Limb (tissue), 2 donors: ENCODE results near the gene RHOD.

Source experiments
- DNase-seq, 2 donors: peaks; one replicate each; pipeline ENCODE4 v3.0.0-alpha.2; 2016; ENCODE audit errors: extremely low spot score in 2 of 2

The RHOD gene

GRCh38 chr11:67114275-67114896, 57.7 kb downstream of the RHOD start:
- no peak for DNase-seq

DNA sequence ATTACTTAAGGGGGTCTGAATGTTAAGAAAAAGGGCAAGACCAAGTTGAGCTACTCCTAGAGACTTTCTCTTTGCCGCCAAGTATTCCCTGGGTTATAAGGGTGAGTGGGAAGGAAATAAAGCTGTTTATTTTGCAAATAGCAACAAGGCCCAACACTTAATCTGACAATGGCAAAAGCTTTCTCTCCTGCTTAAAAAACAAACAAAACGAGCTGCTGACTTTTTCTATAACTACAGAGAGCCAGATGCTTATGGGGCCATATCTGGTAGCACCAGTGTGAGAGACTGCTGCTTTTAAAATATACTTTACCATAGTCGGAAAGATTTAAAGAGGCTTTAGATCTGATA, 60.1 kb downstream of the RHOD start:
- no peak for DNase-seq

DNA sequence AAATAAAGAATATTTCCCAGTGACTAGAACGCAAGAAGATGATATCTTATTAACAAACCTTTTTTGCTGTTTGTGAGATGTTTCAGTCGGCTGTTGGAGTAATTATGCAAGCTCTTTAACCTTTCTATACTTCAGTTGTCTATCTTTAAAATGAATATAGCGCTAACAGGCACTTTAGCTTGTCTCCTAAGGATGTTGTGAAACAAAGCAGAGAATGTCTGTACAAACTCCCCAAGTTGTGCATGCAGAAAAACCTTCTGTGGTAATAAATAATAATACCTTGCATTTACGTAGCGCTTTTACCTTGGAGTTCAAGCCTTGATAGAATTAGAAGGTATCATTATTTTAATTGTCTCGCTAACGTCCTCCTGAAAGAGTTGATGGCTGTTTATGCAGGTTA, 60.5 kb downstream of the RHOD start:
- DNase-seq = no peak

- peak in 1 of 2 donors; percentile 64 for DNase-seq
These were observed 61.1 kb downstream of the RHOD start for GRCh38 chr11:67117672-67118180.

DNA sequence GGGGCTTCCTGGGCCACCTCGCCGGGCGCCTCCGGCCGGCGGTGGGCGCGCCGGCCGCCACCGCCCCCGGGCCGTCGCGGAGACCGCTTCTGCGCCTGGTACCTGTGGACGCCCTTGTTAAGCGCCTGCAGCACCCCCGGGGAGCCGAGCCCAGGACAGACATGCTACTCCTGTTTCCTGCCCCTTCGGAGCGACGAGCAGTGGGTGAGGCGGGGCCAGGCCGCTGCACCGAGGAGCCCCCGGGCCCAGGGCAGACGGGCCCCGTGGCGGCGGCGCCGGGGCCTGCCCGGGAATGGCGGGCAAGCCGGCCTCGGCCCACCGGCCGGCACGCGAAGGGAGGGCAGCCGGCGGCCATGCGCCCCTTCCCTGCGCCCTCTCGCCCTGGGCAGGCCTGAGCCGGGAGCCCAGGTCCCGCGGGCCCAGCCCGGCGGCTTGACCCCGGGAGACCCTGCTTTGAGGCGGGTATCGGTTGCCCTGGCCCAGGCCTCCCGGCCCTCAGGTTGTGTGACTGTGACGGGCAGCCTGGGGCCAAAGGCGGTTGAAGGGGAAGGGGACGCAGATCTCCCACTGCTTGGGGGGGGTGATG, 61.6 kb downstream of the RHOD start:
- peak in 1 of 2 donors; percentile 76 for DNase-seq

DNA sequence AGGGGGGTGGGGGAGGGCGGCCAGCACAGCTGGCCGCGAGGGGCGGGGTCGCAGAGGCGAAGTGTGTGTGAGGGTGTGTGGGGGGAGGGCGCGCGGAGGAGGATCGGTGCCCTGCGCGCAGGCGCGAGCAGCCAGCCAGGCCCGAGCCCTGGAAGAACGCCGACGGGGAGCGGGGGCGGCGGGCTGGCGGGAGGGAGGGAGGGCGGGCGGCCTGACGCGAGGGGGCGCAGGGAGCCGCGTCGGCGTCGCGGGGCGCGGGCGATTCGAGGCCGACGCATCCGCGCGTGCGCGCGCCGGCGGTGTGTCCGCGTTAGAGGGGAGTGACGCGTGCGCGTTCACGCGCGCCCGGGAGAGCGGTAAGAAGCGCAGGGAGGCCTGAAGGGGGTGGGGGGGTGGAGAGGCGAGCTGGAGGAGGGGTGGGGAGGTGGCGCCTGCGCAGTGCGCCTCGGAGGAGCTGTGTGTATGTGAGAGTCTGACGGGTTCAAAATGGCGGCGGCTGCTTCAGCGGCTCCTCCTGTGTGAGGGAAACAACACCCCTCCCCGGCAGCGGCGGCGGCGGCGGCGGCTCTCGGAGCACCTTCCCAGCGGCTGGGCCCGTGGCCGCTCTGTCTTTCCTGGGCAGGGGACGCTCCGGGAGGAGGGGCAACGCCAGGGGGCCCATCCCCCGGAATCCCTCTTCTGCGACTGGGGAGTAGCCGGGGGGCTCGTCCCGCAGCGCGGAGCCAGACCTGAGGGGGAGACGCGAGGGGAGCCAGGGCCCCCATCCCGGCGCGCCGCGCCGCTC, 62.3 kb downstream of the RHOD start, which contains the start of gene KDM2A:
Gene KDM2A (plus strand): TSS at position 463 of the 784 bp plus-strand sequence. CDS start 2,054 bp downstream, outside the sequence.
- DNase-seq = peak; percentile 99 to 100

DNA sequence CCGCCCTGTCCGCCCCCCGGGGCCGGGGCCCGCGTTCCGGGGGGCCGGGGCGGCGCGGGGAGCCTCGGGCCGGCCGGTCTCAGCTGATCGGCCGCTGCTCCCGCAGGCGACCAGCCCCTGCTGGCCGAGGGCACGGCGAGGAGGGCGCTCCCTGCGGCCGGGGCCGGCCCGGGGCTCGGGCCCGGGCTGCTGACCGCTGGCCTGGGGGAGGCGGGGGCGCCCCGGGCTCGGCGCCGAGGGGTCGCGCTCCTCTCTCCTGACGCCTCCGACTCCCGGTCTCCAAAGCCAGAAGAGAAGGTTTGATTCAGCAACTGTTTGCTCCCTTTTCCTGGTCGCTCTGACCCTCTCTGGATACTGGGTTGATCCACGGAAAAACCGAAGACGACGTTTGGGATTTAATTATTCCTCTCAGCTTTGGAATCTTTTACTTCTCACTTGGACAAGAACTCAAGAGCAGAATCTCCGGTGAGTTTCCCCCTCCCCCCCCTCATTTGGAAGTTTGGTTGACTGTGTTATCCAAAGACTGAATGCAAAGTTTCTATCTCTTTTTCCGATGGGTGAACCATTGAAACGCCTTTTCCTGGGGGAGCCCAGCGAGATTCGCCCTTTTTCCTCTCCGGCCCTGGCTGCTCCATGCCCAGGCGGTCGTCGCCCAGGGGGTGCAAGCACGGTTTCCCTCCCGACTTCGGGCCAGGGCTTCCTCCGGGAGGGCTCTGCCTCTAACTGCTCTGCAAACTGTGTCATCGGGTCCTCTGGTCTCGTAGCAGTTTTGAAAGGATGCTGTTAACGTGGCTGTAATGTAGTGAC, 63.1 kb downstream of the RHOD start:
- DNase-seq = peak in 1 of 2 donors; percentile 49

DNA sequence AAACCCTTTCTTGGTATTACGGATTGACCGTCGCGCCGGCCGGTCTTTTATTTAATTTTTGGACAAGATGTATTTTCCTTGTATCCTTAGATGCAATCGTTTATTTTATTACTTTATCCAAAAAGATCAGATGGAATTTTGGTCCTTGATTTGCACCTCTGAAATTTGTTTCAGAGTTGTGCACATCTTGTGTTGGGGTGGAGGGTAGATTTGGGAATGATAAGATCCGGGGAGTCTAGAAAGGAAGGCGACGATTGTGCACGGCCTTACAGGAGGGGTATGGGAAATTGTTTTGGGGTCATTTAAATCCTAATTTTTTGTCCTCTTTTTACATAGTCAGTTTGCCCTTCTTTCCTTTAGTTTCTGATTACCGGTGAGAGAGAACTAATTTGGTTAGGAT, 63.8 kb downstream of the RHOD start:
- no peak for DNase-seq

GRCh38 chr11:67120881-67121710, 64.4 kb downstream of the RHOD start:
- no peak for DNase-seq
